WTC11 (cell line): ENCODE measurements around the gene PODN. TPM values are rescaled to one million over a fixed set of nuclear protein-coding genes. Genes with fewer than 3 reads are reported as not detected.

Experiments
- ATAC-seq: fragments of 200-7000 bp; cut with Tn5 transposase; 2 replicates; pipeline ENCODE4 v1.10.0; 2021; ENCODE audit warnings: mild to moderate bottlenecking, moderate library complexity
- CTCF ChIA-PET: fragments of 300-600 bp; sonication (Branson Sonifier 250); formaldehyde crosslinking; loops from one replicate; lab custom pipeline; 2021; ENCODE audit warnings: antibody characterized with exemption; lab: Charles Lee
- POLR2A ChIA-PET: fragments of 350-600 bp; sonication (Branson Sonifier 250); formaldehyde crosslinking; loops from one replicate; lab custom pipeline; 2021; ENCODE audit warnings: antibody characterized with exemption; lab: Charles Lee
- DNase-seq: peaks from one replicate; pipeline ENCODE4 v3.0.0; 2021; ENCODE audit warnings: low spot score
- H3K27ac Mint-ChIP-seq: 2 replicates; pipeline ENCODE4 v1.8.0; 2021; ENCODE audit warnings: mixed read lengths
- H3K27me3 Mint-ChIP-seq: 2 replicates; pipeline ENCODE4 v1.8.0; 2021; ENCODE audit warnings: low read depth, mild to moderate bottlenecking, moderate library complexity, mixed read lengths
- H3K36me3 Mint-ChIP-seq: 2 replicates; pipeline ENCODE4 v1.8.0; 2021; ENCODE audit warnings: mixed read lengths
- H3K4me1 Mint-ChIP-seq: 2 replicates; pipeline ENCODE4 v1.8.0; 2022; ENCODE audit warnings: mixed read lengths
- H3K4me3 Mint-ChIP-seq: 2 replicates; pipeline ENCODE4 v1.8.0; 2021; ENCODE audit warnings: mild to moderate bottlenecking, moderate library complexity, mixed read lengths
- H3K9me3 Mint-ChIP-seq: 2 replicates; pipeline ENCODE4 v1.8.0; 2021; ENCODE audit warnings: mixed read lengths
- AFF4 ChIP-seq: sonication (generic); formaldehyde crosslinking; IDR thresholded peaks from 2 replicates; pipeline ENCODE4 v1.8.1; 2023; ENCODE audit warnings: mild to moderate bottlenecking, missing genetic modification reagents, borderline replicate concordance
- ATF2 ChIP-seq: sonication (generic); formaldehyde crosslinking; IDR thresholded peaks from 2 replicates; pipeline ENCODE4 v1.8.1; 2022; ENCODE audit warnings: low read depth, missing genetic modification reagents, borderline replicate concordance
- CREM ChIP-seq: sonication (generic); formaldehyde crosslinking; IDR thresholded peaks from 2 replicates; pipeline ENCODE4 v1.8.1; 2022; ENCODE audit warnings: mild to moderate bottlenecking, missing genetic modification reagents, moderate library complexity
- FOXJ3 ChIP-seq: sonication (generic); formaldehyde crosslinking; IDR thresholded peaks from 2 replicates; pipeline ENCODE4 v1.9.0; 2021; ENCODE audit warnings: missing genetic modification reagents, mild to moderate bottlenecking, borderline replicate concordance
- HMGA2 ChIP-seq: fragments of 250-450 bp; sonication (Bioruptor Pico); IDR thresholded peaks from 2 replicates; pipeline ENCODE4 v1.4.0; 2021; ENCODE audit warnings: mild to moderate bottlenecking, moderate library complexity
- HMGXB4 ChIP-seq: sonication (generic); formaldehyde crosslinking; IDR thresholded peaks from 2 replicates; pipeline ENCODE4 v1.8.1; 2023; ENCODE audit warnings: mild to moderate bottlenecking, moderate library complexity, missing genetic modification reagents
- IRF2 ChIP-seq: sonication (generic); formaldehyde crosslinking; IDR thresholded peaks from 2 replicates; pipeline ENCODE4 v1.8.0; 2022; ENCODE audit warnings: low read depth, missing genetic modification reagents, borderline replicate concordance
- JAZF1 ChIP-seq: fragments of 250-450 bp; sonication (Bioruptor Pico); IDR thresholded peaks from 2 replicates; pipeline ENCODE4 v1.9.0; 2021; ENCODE audit warnings: moderate library complexity, mild to moderate bottlenecking, inconsistent platforms
- JUN ChIP-seq: sonication (generic); formaldehyde crosslinking; IDR thresholded peaks from 2 replicates; pipeline ENCODE4 v1.8.0; 2023; ENCODE audit warnings: mild to moderate bottlenecking, missing genetic modification reagents
- NFATC4 ChIP-seq: fragments of 250-450 bp; sonication (Bioruptor Pico); IDR thresholded peaks from 2 replicates; pipeline ENCODE4 v1.9.0; 2021; ENCODE audit warnings: mild to moderate bottlenecking
- NR2C2 ChIP-seq: sonication (generic); formaldehyde crosslinking; IDR thresholded peaks from 2 replicates; pipeline ENCODE4 v1.8.0; 2022; ENCODE audit warnings: mild to moderate bottlenecking, missing genetic modification reagents
- OVOL2 ChIP-seq: fragments of 250-450 bp; sonication (Bioruptor Pico); IDR thresholded peaks from 2 replicates; pipeline ENCODE4 v1.9.0; 2021; ENCODE audit warnings: mild to moderate bottlenecking, borderline replicate concordance
- RELA ChIP-seq: sonication (generic); formaldehyde crosslinking; IDR thresholded peaks from 2 replicates; pipeline ENCODE4 v1.8.1; 2022; ENCODE audit warnings: missing genetic modification reagents, mild to moderate bottlenecking, borderline replicate concordance
- SMAD3 ChIP-seq: sonication (generic); formaldehyde crosslinking; IDR thresholded peaks from 2 replicates; pipeline ENCODE4 v1.8.0; 2022; ENCODE audit warnings: missing genetic modification reagents, mild to moderate bottlenecking, borderline replicate concordance
- TEAD4 ChIP-seq: sonication (generic); formaldehyde crosslinking; IDR thresholded peaks from 2 replicates; pipeline ENCODE4 v1.8.0; 2022; ENCODE audit warnings: mild to moderate bottlenecking, missing genetic modification reagents
- USF2 ChIP-seq: sonication (generic); formaldehyde crosslinking; IDR thresholded peaks from 2 replicates; pipeline ENCODE4 v1.8.1; 2023; ENCODE audit warnings: mild to moderate bottlenecking, missing genetic modification reagents, moderate library complexity
- ZBTB21 ChIP-seq: sonication (generic); formaldehyde crosslinking; IDR thresholded peaks from 2 replicates; pipeline ENCODE4 v1.8.1; 2023; ENCODE audit warnings: mild to moderate bottlenecking, missing genetic modification reagents, borderline replicate concordance
- ZNF121 ChIP-seq: sonication (generic); formaldehyde crosslinking; IDR thresholded peaks from 2 replicates; pipeline ENCODE4 v1.8.0; 2023; ENCODE audit warnings: missing genetic modification reagents
- ZNF138 ChIP-seq: sonication (generic); formaldehyde crosslinking; conservative IDR thresholded peaks from 2 replicates; pipeline ENCODE4 v1.8.1; 2022; ENCODE audit warnings: mild to moderate bottlenecking, moderate library complexity, missing genetic modification reagents
- ZNF219 ChIP-seq: sonication (generic); formaldehyde crosslinking; IDR thresholded peaks from 2 replicates; pipeline ENCODE4 v1.8.0; 2023; ENCODE audit warnings: missing genetic modification reagents, mild to moderate bottlenecking, borderline replicate concordance
- ZNF416 ChIP-seq: fragments of 250-450 bp; sonication (Bioruptor Pico); IDR thresholded peaks from 2 replicates; pipeline ENCODE4 v1.9.0; 2021; ENCODE audit warnings: mild to moderate bottlenecking, inconsistent platforms
- total RNA-seq: library from RNA; stranded (reverse); gene quantifications from 3 replicates; pipeline ENCODE4 v1.2.3, GENCODE V29; 2021
- TF ChIP-seq, protein P1 (sequence below): sonication (generic); formaldehyde crosslinking; IDR thresholded peaks from 2 replicates; pipeline ENCODE4 v1.8.0; 2022; ENCODE audit warnings: mild to moderate bottlenecking, missing genetic modification reagents
- TF ChIP-seq, protein P2 (sequence below): sonication (generic); formaldehyde crosslinking; IDR thresholded peaks from 2 replicates; pipeline ENCODE4 v1.8.1; 2022; ENCODE audit warnings: low read depth, mild to moderate bottlenecking, moderate library complexity, missing genetic modification reagents, borderline replicate concordance
- TF ChIP-seq, protein P3 (sequence below): sonication (generic); formaldehyde crosslinking; IDR thresholded peaks from 2 replicates; pipeline ENCODE4 v1.8.1; 2023; ENCODE audit warnings: mild to moderate bottlenecking, missing genetic modification reagents

The PODN gene
- total RNA-seq, 1 experiment from 2014 or later = 0.48 TPM

DNA sequence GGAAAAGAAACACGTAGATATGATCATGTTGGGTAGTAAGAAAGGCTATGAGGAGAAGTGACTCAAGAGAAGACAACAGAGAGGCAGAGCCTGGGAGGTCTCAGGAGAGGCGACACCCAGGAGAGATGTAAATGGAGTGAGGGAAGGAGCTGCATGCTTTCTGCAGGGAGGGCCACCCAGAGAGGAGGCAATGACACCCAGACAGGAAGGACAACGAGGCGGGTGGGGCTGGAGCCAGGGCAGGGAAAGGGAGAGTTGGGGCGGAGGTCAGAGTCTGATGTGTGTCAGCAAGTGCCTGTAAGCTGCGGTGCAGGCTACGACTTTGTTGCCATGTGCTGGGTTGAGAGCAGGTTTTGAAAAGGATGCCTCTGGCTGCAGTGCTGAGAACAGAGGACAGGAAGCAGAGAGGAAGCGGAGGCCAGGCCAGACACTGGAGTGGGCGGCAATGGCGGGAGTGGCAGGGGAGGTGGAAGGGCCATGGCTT, 49.1 kb downstream of the PODN start:
- ChIA-PET POLR2A (no interaction called here), CTCF (interaction anchor here (1.2 kb wide), 1 partner anchor 9 kb away, joined by 3 read pairs; no protein-coding TSS in a partner anchor)
- no peaks in the 10 kb centered on the region for H3K36me3 Mint-ChIP-seq
- no peak overlapping the region for H3K4me3 Mint-ChIP-seq
- no peak for DNase-seq
- peaks cover 9% of the 10 kb centered on the region for H3K9me3 Mint-ChIP-seq
- no peaks in the 10 kb centered on the region; the same call in 1 of the 2 replicates for H3K27me3 Mint-ChIP-seq
- H3K27ac Mint-ChIP-seq = peak overlapping the region; percentile 11; the same call in 1 of the 2 replicates
- TF ChIP-seq, protein P1, sequence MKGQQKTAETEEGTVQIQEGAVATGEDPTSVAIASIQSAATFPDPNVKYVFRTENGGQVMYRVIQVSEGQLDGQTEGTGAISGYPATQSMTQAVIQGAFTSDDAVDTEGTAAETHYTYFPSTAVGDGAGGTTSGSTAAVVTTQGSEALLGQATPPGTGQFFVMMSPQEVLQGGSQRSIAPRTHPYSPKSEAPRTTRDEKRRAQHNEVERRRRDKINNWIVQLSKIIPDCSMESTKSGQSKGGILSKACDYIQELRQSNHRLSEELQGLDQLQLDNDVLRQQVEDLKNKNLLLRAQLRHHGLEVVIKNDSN (CRISPR knock-in tag) = no peak
- TF ChIP-seq IRF2 (CRISPR knock-in tag) = no peak
- no peak for TF ChIP-seq OVOL2 (CRISPR knock-in tag)
- no peak for TF ChIP-seq FOXJ3 (CRISPR knock-in tag)
- TF ChIP-seq USF2 = no peak
- TF ChIP-seq HMGA2 = no peak
- no peak for TF ChIP-seq NR2C2 (CRISPR knock-in tag)
- TF ChIP-seq TEAD4 (CRISPR knock-in tag) = no peak
- no peak for TF ChIP-seq HMGXB4 (CRISPR knock-in tag)
- no peak for TF ChIP-seq JUN (CRISPR knock-in tag)
- TF ChIP-seq ZNF416 (CRISPR knock-in tag) = no peak
- ATAC-seq = no peak
- H3K4me1 Mint-ChIP-seq = peaks cover 32% of the 10 kb centered on the region

DNA sequence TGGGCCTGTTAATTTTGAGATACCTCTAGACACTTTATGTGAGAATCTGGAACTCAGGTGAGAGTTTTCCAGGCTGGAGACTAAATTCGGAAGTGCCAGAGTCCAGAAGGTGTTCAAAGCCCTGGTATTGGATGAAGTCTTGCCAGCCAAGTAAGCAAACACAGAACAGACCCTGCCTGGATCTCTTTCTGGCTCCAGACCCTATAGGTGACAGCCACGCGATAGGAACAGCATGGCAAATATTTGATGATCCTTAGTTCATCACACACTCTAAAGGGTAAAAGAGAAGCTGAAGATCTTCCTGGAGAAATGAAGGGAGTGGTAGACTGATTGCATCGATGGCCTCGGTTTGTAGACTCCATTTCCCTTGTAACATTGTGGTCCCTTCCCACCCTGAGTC, 49.7 kb downstream of the PODN start:
- CTCF ChIA-PET = interaction anchor here (1.2 kb wide), 1 partner anchor 8 kb away, joined by 3 read pairs; no protein-coding TSS in a partner anchor
- Mint-ChIP-seq H3K27me3 (no peaks in the 10 kb centered on the region; the same call in 1 of the 2 replicates), H3K36me3 (no peaks in the 10 kb centered on the region), H3K4me3 (no peak overlapping the region), H3K27ac (no peak overlapping the region), H3K4me1 (peaks cover 35% of the 10 kb centered on the region), H3K9me3 (peaks cover 9% of the 10 kb centered on the region)
- POLR2A ChIA-PET = no interaction called here
- DNase-seq (no peak), ATAC-seq (no peak)
- no peak for TF ChIP-seq JAZF1 (CRISPR knock-in tag)
- no peak for TF ChIP-seq RELA
- TF ChIP-seq ZNF121 = no peak
- no peak for TF ChIP-seq NFATC4 (CRISPR knock-in tag)
- TF ChIP-seq SMAD3 (CRISPR knock-in tag) = no peak
- no peak for TF ChIP-seq ZNF219 (CRISPR knock-in tag)
- no peak for TF ChIP-seq ZNF138 (CRISPR knock-in tag)
- no peak for TF ChIP-seq ZBTB21 (CRISPR knock-in tag)
- TF ChIP-seq CREM = no peak
- no peak for TF ChIP-seq ATF2 (CRISPR knock-in tag)
- TF ChIP-seq, protein P2, sequence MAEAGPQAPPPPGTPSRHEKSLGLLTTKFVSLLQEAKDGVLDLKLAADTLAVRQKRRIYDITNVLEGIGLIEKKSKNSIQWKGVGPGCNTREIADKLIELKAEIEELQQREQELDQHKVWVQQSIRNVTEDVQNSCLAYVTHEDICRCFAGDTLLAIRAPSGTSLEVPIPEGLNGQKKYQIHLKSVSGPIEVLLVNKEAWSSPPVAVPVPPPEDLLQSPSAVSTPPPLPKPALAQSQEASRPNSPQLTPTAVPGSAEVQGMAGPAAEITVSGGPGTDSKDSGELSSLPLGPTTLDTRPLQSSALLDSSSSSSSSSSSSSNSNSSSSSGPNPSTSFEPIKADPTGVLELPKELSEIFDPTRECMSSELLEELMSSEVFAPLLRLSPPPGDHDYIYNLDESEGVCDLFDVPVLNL = no peak
- TF ChIP-seq, protein P3, sequence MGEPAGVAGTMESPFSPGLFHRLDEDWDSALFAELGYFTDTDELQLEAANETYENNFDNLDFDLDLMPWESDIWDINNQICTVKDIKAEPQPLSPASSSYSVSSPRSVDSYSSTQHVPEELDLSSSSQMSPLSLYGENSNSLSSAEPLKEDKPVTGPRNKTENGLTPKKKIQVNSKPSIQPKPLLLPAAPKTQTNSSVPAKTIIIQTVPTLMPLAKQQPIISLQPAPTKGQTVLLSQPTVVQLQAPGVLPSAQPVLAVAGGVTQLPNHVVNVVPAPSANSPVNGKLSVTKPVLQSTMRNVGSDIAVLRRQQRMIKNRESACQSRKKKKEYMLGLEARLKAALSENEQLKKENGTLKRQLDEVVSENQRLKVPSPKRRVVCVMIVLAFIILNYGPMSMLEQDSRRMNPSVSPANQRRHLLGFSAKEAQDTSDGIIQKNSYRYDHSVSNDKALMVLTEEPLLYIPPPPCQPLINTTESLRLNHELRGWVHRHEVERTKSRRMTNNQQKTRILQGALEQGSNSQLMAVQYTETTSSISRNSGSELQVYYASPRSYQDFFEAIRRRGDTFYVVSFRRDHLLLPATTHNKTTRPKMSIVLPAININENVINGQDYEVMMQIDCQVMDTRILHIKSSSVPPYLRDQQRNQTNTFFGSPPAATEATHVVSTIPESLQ = no peak
- TF ChIP-seq AFF4 = no peak
